ENCODE measurements around the gene ANKEF1.
"Not testable (repeated sequence)": the region's sequence is repeated elsewhere in the genome, so short reads cannot be mapped to it uniquely, and the experiment has no call there.

ANKEF1 gene

GRCh38 chr20:10033905-10034650 lies 709 bp upstream of the ANKEF1 start:
- DNase-seq, result no peak

GRCh38 chr20:10036321-10036720 lies 1.5 kb downstream of the ANKEF1 start:
- not testable (repeated sequence) for DNase-seq

- DNase-seq, result no peak
Observed at GRCh38 chr20:10040070-10040975, 5.5 kb downstream of the ANKEF1 start.

DNA sequence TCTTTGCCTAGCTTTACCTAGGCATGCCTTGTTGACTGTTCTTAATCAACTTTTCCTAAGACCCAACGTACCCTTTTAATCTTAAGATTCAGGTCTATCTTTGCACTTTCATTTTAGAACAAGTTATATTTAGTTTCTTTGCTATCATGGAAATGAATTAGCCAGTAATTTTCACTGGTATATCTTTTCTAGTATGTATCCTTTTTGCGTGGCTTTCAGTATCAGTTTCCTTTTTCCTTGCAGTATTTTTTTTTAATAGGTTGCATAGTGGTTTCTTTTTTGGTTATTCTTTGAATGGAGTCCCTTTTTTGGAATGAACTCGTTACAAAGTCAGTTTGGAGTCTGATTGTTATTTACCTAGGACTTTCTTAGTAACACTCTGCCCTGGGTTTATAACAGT lies 7.3 kb downstream of the ANKEF1 start:
- no peak for DNase-seq

- DNase-seq, result no peak
Observed at GRCh38 chr20:10047427-10047826, 12.6 kb downstream of the ANKEF1 start.

DNA sequence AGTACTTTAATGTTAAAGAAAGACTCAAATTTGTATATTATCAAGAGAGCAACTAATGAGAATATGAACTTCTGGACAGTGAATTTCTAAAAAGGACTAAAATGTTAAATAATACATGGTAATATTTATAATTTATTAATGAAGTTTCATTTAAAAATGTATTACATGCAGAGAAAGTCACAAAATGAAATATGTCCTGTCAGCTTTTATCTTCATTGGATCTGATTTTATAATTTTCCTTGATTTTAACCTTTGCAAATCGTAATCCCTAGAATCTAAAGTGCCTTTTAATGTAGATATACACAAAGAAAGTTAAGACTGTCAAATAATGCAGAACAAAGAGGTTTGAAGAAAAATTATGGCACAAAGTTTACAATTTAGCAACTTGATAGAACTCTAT lies 16.4 kb downstream of the ANKEF1 start:
- DNase-seq, result no peak

DNA sequence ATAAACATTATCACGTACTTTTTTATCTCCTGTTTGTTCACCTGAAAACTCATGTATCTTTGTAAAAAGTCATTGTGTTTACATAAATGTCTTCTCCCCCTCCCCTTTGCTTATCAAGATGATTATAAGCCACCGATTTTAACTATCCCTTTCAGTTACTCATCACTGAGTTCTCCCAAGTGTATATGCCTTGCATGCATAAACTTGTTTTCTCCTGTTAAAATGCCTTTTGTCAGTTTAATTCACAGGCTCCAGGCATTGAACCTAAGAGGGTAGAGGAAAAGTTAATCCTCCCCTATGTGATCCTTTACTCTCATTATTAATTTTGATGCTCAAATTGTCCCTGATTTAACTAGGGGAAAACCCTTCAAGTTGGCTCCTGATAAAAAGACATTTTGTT lies 24.2 kb downstream of the ANKEF1 start:
- no peak for DNase-seq

DNA sequence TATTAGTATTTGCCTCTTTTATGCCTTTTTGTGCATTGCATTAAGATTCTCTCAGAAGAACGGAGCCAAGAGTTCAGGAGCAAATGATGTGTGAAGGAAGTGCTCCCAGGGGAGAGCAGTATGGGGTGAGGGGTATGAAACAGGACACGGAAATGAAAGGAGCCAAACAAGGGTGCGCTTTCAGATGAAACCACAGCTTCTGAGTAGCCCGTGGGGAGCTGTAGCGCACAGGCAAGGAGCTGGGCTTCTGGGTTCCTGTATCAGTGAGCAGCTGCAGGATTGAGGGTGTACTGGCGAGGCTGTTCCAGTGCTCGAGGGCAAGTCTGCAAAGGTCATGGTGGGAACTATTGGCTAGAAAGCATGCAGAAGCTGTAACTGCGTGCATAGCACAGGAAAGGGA lies 25.4 kb downstream of the ANKEF1 start:
- DNase-seq, result no peak

DNA sequence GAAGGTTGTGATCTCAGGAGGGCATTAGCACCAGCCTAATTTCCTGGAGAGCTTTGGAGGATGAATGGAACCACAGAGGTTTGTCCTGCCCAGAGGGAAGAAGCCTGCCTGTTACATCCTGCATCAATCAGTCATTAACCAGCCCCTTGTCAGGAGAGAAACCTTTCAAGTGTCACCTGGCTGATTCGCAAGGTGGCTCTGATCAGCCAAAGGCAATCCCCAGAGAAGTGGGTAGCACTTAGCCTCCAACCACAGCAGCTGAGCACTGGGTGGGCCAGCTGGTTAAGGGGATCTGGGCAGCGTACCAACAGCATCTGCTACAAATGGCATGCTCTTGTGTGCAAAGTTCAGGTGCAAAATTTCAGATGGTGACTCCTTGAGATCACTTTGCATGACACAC lies 26.9 kb downstream of the ANKEF1 start:
- DNase-seq, result no peak

DNA sequence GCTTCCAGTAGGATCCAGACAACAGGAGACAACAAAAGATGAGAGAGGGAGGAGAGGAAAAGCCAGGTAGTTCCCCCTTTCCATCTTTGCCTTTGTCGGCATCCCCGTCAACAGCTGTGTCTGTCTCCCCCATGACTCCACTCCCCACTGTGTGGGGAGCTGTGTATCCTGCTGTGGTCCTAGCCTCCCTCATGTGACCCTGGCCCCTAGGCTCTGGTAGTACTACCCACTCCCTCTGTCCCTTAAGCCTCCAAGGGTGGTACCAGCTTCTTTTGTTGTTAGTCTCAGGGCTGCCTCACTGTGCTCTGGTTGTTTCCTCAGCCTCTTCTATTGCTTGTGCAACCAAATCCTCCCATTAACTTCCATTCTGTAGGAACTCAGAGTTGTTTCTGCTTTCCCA lies 28.7 kb downstream of the ANKEF1 start:
- no peak for DNase-seq

- no peak for DNase-seq
Observed at GRCh38 chr20:10064611-10065010, 29.8 kb downstream of the ANKEF1 start.

- no peak for DNase-seq
Observed at GRCh38 chr20:10065154-10065833, 30.5 kb downstream of the ANKEF1 start.

GRCh38 chr20:10067321-10067720 lies 32.5 kb downstream of the ANKEF1 start:
- no peak for DNase-seq

- DNase-seq, result no peak
Observed at GRCh38 chr20:10074513-10074912, 39.7 kb downstream of the ANKEF1 start.

- no peak for DNase-seq
Observed at GRCh38 chr20:10075606-10076005, 40.8 kb downstream of the ANKEF1 start.

- DNase-seq, result no peak
Observed at GRCh38 chr20:10076126-10077080, 41.6 kb downstream of the ANKEF1 start.

DNA sequence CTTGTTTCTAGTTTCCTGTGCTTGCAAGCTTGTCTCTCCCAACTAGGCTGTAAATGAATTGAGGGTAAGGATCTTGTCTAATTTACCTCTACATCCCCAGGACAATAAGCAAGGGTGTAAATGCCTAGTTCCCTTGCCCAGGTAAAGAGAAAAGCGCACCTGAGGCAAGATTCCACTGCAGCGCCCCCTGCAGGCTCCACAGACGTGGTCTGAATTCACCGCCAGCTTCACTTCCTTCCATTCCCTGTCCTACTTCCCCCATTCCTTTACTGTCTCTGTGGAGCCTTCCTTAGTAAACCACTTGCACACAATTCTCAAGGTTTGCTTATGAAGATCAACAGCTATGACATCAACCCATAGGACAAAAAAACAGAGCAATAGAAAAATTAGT lies 42.3 kb downstream of the ANKEF1 start:
- no peak for DNase-seq

GRCh38 chr20:10077886-10078285 lies 43.1 kb downstream of the ANKEF1 start:
- DNase-seq, result no peak

- DNase-seq, result no peak
Observed at GRCh38 chr20:10078403-10078802, 43.6 kb downstream of the ANKEF1 start.

DNA sequence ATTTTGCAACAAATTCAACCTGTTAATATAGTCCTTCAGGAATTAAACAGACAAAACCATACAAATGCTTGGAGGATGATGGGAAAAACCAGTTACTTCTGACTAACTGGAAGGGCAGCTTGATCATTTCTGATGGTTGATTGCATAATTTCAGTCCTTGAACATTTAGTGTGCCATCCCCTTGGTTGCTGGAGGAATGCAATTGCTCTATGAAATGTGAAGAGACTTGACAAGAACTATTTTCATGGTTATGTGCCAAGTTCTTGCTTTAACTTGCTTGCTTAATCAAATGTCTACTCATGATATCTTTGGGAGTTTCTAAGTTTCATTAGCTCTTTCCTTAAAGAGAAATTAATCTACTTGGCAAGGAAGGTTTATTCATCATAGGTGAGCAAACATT lies 45.2 kb downstream of the ANKEF1 start:
- DNase-seq, result no peak

DNA sequence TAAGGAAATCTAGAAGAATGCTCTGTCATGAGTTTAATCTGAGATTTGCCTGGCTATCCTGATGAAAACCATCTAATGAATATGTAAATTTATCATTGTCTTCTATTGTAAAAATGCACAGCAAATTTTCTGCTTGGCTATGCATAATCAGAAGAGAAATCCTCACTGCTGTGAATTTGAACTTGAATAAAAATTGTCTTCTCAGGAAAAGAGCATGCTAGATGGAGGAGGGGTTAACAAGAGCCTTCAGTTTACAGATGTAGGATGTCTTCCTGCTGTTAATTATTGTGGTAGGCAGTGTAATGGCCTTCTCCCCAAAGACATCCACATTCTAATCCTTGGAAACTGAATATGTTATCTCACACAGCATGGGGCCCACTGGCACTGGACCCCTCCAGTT lies 45.8 kb downstream of the ANKEF1 start:
- DNase-seq, result no peak

DNA sequence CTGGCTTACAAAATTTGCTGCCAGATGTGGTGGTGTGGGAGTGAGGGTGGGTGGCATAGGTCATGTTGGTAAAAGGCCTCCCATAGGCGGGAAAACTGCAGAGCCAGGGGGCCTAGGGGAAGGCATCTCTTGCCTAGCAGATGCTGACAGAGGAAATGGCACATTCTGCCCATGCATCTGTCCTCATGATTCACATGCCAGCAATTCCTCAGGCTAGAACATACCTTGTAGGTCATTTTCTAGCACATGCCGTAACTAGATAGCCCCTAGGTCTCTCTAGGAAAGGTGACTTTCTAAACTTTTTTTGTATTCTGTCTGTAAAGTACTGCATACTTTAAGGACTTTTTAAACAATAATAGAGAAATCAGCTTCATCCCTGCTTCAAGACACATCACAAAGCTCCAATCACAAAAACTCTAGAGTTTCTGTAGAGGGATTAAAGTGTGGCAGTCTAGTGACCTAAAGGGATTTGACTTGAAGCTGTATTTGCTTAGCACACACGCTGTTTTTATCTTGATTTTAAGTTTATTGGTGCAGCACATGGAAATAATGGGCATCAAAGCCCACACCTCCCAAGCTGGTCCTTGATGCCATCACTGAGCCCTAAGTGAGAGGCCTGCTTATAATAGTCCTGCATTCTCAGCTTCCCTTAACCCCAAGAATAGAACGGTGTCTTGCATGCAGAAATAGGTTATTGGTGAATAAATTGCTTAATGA lies 55.2 kb downstream of the ANKEF1 start:
- DNase-seq, result no peak

Measured in CD4-positive, alpha-beta T cell treated with Interleukin-21 for 1 hour (primary cell).